Gastroesophageal sphincter (tissue), 3 donors: Measurements from ENCODE around the gene MYH11.

Experiments used
- CTCF ChIP-seq, 4 experiments: fragments of 200-600 bp in 2 of 4; fragments of 450-650 bp in 2 of 4; sonication (generic) in 1 of 4; IDR thresholded peaks; one replicate each; pipeline ENCODE4 v1.5.1; 2017 to 2019; ENCODE audit warnings: antibody characterized with exemption in 4 of 4, mild to moderate bottlenecking in 2 of 4, moderate library complexity in 2 of 4
- EP300 ChIP-seq: sonication (generic); formaldehyde crosslinking; IDR thresholded peaks from one replicate; pipeline ENCODE4 v1.6.1; 2017; ENCODE audit warnings: antibody characterized with exemption, mild to moderate bottlenecking
- POLR2A ChIP-seq, 2 donors: fragments of 450-650 bp; IDR thresholded peaks; one replicate each; pipeline ENCODE4 v1.6.1; 2017; ENCODE audit warnings: antibody characterized with exemption in 2 of 2, mild to moderate bottlenecking in 2 of 2, moderate library complexity in 1 of 2

DNA sequence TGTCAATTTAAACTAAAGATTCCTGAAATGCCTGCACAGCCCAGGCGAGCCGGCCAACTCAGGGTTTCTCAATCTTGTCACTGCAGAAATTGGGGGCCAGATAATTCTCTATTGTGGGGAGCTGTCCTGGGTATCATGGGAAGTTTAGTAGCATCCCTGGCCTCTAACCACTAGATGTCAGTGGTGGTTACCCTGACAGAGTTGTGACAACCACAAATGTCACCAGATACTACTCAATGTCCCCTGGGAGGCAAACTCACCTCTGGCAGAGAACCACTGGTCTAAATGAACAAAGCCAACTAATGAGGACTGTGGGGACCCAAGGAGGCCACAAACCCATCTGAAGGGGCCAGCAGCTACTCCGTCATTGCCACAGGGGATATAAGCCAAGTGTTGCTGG is 90.9 kb downstream of the MYH11 start:
- TF ChIP-seq CTCF (IDR thresholded peaks at IDR 0.05) (peak in 3 of 4 experiments; percentile 43 to 56 (median 45)), EP300 (no peak), POLR2A (IDR thresholded peaks at IDR 0.05) (no peak)
